Suprapubic skin (tissue), 4 donors: Measurements from ENCODE around the gene CNIH4.

Source experiments
- EP300 ChIP-seq: sonication (generic); formaldehyde crosslinking; IDR thresholded peaks from one replicate; pipeline ENCODE4 v1.6.1; 2017; ENCODE audit warnings: antibody characterized with exemption
- POLR2A ChIP-seq, 2 donors: fragments of 450-650 bp; IDR thresholded peaks; one replicate each; pipeline ENCODE4 v1.6.1; 2017; ENCODE audit warnings: antibody characterized with exemption in 2 of 2, mild to moderate bottlenecking in 2 of 2, moderate library complexity in 2 of 2
- POLR2AphosphoS5 ChIP-seq, 3 donors: sonication (generic); formaldehyde crosslinking; IDR thresholded peaks; one replicate each; pipeline ENCODE4 v1.6.1; 2017; ENCODE audit warnings: antibody characterized with exemption in 3 of 3
- TF ChIP-seq, protein P1 (sequence below), 2 donors: fragments of 200-600 bp in 1 of 2; fragments of 450-650 bp in 1 of 2; sonication (generic) in 1 of 2; IDR thresholded peaks; one replicate each; pipeline ENCODE4 v1.5.1; 2016 to 2019; ENCODE audit warnings: antibody characterized with exemption in 2 of 2, mild to moderate bottlenecking in 1 of 2, moderate library complexity in 1 of 2

- TF ChIP-seq, protein P1, sequence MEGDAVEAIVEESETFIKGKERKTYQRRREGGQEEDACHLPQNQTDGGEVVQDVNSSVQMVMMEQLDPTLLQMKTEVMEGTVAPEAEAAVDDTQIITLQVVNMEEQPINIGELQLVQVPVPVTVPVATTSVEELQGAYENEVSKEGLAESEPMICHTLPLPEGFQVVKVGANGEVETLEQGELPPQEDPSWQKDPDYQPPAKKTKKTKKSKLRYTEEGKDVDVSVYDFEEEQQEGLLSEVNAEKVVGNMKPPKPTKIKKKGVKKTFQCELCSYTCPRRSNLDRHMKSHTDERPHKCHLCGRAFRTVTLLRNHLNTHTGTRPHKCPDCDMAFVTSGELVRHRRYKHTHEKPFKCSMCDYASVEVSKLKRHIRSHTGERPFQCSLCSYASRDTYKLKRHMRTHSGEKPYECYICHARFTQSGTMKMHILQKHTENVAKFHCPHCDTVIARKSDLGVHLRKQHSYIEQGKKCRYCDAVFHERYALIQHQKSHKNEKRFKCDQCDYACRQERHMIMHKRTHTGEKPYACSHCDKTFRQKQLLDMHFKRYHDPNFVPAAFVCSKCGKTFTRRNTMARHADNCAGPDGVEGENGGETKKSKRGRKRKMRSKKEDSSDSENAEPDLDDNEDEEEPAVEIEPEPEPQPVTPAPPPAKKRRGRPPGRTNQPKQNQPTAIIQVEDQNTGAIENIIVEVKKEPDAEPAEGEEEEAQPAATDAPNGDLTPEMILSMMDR (IDR thresholded peaks at IDR 0.05): no peak
- TF ChIP-seq POLR2A (IDR thresholded peaks at IDR 0.05) (no peak), POLR2AphosphoS5 (IDR thresholded peaks at IDR 0.05) (no peak), EP300 (no peak)
Observed at GRCh38 chr1:224328644-224329043, 28.0 kb upstream of the CNIH4 start.
